KOPT-K1 (cell line): ENCODE measurements around the gene CYB5D1.

ENCODE experiments used
- H3K27ac ChIP-seq: fragments of 200-600 bp; sonication (generic); 2 replicates; pipeline ENCODE4 v1.5.1; 2016; ENCODE audit warnings: antibody characterized with exemption, mild to moderate bottlenecking, low read depth, low read length; ENCODE audit not compliant: poor library complexity, severe bottlenecking
- H3K36me3 ChIP-seq: fragments of 200-600 bp; sonication (generic); 2 replicates; pipeline ENCODE4 v1.5.1; 2017; ENCODE audit warnings: antibody characterized with exemption, mild to moderate bottlenecking, low read length, moderate library complexity; ENCODE audit not compliant: insufficient read depth
- H3K9me3 ChIP-seq: fragments of 200-600 bp; sonication (generic); 2 replicates; pipeline ENCODE4 v1.5.1; 2017; ENCODE audit warnings: antibody characterized with exemption, low read length, mild to moderate bottlenecking; ENCODE audit not compliant: insufficient read depth, poor library complexity, severe bottlenecking

CYB5D1 gene

GRCh38 chr17:7889166-7889955, 31.6 kb downstream of the CYB5D1 start:
- H3K36me3 ChIP-seq, result peaks cover 48% of the 10 kb centered on the region
- no peaks in the 10 kb centered on the region for H3K9me3 ChIP-seq
- peak overlapping the region; percentile 93 for H3K27ac ChIP-seq

- no peak overlapping the region for H3K27ac ChIP-seq
- H3K9me3 ChIP-seq, result no peaks in the 10 kb centered on the region
- H3K36me3 ChIP-seq, result peaks cover 84% of the 10 kb centered on the region
Observed at GRCh38 chr17:7893187-7893880, 35.5 kb downstream of the CYB5D1 start.

- H3K36me3 ChIP-seq, result peaks cover 93% of the 10 kb centered on the region
- H3K9me3 ChIP-seq, result no peaks in the 10 kb centered on the region
- H3K27ac ChIP-seq, result no peak overlapping the region
Observed at GRCh38 chr17:7894226-7894625, 36.4 kb downstream of the CYB5D1 start.

GRCh38 chr17:7894866-7895265, 37.1 kb downstream of the CYB5D1 start:
- Histone ChIP-seq H3K27ac (no peak overlapping the region), H3K9me3 (no peaks in the 10 kb centered on the region), H3K36me3 (peaks cover 93% of the 10 kb centered on the region)

GRCh38 chr17:7897090-7897489, 39.3 kb downstream of the CYB5D1 start:
- Histone ChIP-seq H3K27ac (no peak overlapping the region), H3K9me3 (no peaks in the 10 kb centered on the region), H3K36me3 (peaks cover 93% of the 10 kb centered on the region)

GRCh38 chr17:7897773-7898172, 40.0 kb downstream of the CYB5D1 start:
- Histone ChIP-seq H3K36me3 (peaks cover 96% of the 10 kb centered on the region), H3K27ac (no peak overlapping the region)

GRCh38 chr17:7903154-7904103, 45.6 kb downstream of the CYB5D1 start:
- Histone ChIP-seq H3K9me3 (no peaks in the 10 kb centered on the region), H3K36me3 (peaks cover 100% of the 10 kb centered on the region), H3K27ac (no peak overlapping the region)

More at GRCh38 chr17:7897773-7898172, 40.0 kb downstream of the CYB5D1 start:
- no peaks in the 10 kb centered on the region for H3K9me3 ChIP-seq

- Histone ChIP-seq H3K36me3 (peaks cover 87% of the 10 kb centered on the region), H3K27ac (no peak overlapping the region), H3K9me3 (no peaks in the 10 kb centered on the region)
Observed at GRCh38 chr17:7909089-7909488, 51.3 kb downstream of the CYB5D1 start.

- H3K36me3 ChIP-seq, result peaks cover 75% of the 10 kb centered on the region
- no peak overlapping the region for H3K27ac ChIP-seq
Observed at GRCh38 chr17:7910281-7910680, 52.5 kb downstream of the CYB5D1 start.

GRCh38 chr17:7910711-7911110, 52.9 kb downstream of the CYB5D1 start:
- H3K27ac ChIP-seq, result no peak overlapping the region
- H3K9me3 ChIP-seq, result no peaks in the 10 kb centered on the region
- peaks cover 71% of the 10 kb centered on the region for H3K36me3 ChIP-seq

More at GRCh38 chr17:7910281-7910680, 52.5 kb downstream of the CYB5D1 start:
- no peaks in the 10 kb centered on the region for H3K9me3 ChIP-seq

GRCh38 chr17:7911116-7911515, 53.3 kb downstream of the CYB5D1 start:
- Histone ChIP-seq H3K9me3 (no peaks in the 10 kb centered on the region), H3K27ac (no peak overlapping the region), H3K36me3 (peaks cover 67% of the 10 kb centered on the region)
